Breast epithelium (tissue), 3 donors: ENCODE measurements around the gene DPP3.

Source experiments
- CTCF ChIP-seq, 3 donors: fragments of 450-650 bp; IDR thresholded peaks; one replicate each; pipeline ENCODE4 v1.5.1; 2016 to 2017; ENCODE audit warnings: antibody characterized with exemption in 3 of 3, mild to moderate bottlenecking in 3 of 3, moderate library complexity in 3 of 3
- POLR2A ChIP-seq: fragments of 450-650 bp; IDR thresholded peaks from one replicate; pipeline ENCODE4 v1.6.1; 2016; ENCODE audit warnings: antibody characterized with exemption, mild to moderate bottlenecking, moderate library complexity
- POLR2AphosphoS5 ChIP-seq, 3 donors: sonication (generic); formaldehyde crosslinking; IDR thresholded peaks; one replicate each; pipeline ENCODE4 v1.6.1; 2017; ENCODE audit warnings: antibody characterized with exemption in 3 of 3

DNA sequence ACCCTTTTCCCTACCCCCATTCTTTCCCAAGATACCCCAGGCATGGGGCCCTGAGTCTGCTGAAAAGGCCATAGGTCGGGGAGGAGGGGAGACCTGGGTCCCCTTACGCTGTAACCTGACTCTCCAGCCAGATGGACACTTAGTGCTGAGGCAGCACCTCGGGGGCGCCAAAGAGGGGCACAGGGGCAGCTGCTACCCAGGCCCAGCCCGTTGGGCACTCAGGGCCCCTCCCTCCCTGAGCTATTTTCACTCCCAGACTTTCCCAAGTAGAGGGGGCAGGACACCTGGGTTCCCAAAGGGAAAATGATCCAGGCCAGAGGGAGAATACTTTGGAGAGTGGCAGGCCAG is 67.4 kb downstream of the DPP3 start:
- TF ChIP-seq CTCF (IDR thresholded peaks at IDR 0.05) (no peak), POLR2A (no peak), POLR2AphosphoS5 (IDR thresholded peaks at IDR 0.05) (no peak)
